ENCODE data around the gene SLC35A5.

- TF ChIP-seq POLR2A (IDR thresholded peaks at IDR 0.05; ENCODE audit: low read depth, low read length), result no peak
- TF ChIP-seq TAF1 (IDR thresholded peaks at IDR 0.05; ENCODE audit: low read depth, low read length), result no peak
- TF ChIP-seq POLR2AphosphoS5 (IDR thresholded peaks at IDR 0.05; ENCODE audit: low read depth, low read length), result no peak
- TF ChIP-seq SPI1 (IDR thresholded peaks at IDR 0.05; ENCODE audit: low read depth, low read length), result no peak
These were observed 49.5 kb upstream of the SLC35A5 start for GRCh38 chr3:112512320-112512719.
